SK-N-SH (cell line): Measurements from ENCODE around the gene HK3. TPM values are rescaled to one million over a fixed set of nuclear protein-coding genes. Genes with fewer than 3 reads are reported as not detected.

Experiments
- CTCF ChIA-PET: fragments of 300-600, 350-600 bp; formaldehyde crosslinking; extraction: SDS; loops from one replicate; lab custom pipeline; 2021; lab: Yijun Ruan, JAX
- POLR2A ChIA-PET: fragments of 350-600 bp; sonication (Branson Sonifier 250); formaldehyde crosslinking; extraction: SDS; loops from one replicate; lab custom pipeline; 2020; ENCODE audit warnings: antibody characterized with exemption, inconsistent platforms; lab: Yijun Ruan, JAX
- DNase-seq: peaks from one replicate; pipeline ENCODE4 v3.0.0; 2012
- H2AFZ ChIP-seq: fragments of 200-600 bp; sonication (generic); 2 replicates; pipeline ENCODE4 v1.8.1; 2016; ENCODE audit warnings: antibody characterized with exemption, mild to moderate bottlenecking, low read depth
- H3F3A ChIP-seq: fragments of 200-600 bp; sonication (generic); replicated peaks from 2 replicates; pipeline ENCODE3; 2016; ENCODE audit warnings: antibody characterized with exemption, mild to moderate bottlenecking; ENCODE audit not compliant: insufficient read depth
- H3K27ac ChIP-seq, 2 experiments: fragments of 200-500 bp in 1 of 2; fragments of 200-600 bp in 1 of 2; sonication (Bioruptor generic) in 1 of 2; sonication (generic), shearing (Covaris generic) in 1 of 2; 2 replicates each; pipeline versions ENCODE4 v1.5.1 to v1.6.1; 2014 to 2016; ENCODE audit warnings: low read depth in 2 of 2, inconsistent platforms in 1 of 2, low read length in 1 of 2, mild to moderate bottlenecking in 1 of 2, mixed read lengths in 1 of 2
- H3K27me3 ChIP-seq: fragments of 200-600 bp; sonication (generic), shearing (Covaris generic); 2 replicates; pipeline ENCODE4 v1.6.1; 2016; ENCODE audit warnings: mixed run types; ENCODE audit not compliant: insufficient read depth
- H3K36me3 ChIP-seq, 2 experiments: fragments of 200-500 bp in 1 of 2; fragments of 200-600 bp in 1 of 2; sonication (Bioruptor generic) in 1 of 2; sonication (generic) in 1 of 2; replicated peaks in 1 of 2; 2 replicates each; pipeline versions ENCODE3 to v1.5.1; 2014 to 2016; ENCODE audit warnings: low read length in 1 of 2, mild to moderate bottlenecking in 1 of 2; ENCODE audit not compliant: insufficient read depth in 2 of 2, control insufficient read depth in 1 of 2
- H3K4me1 ChIP-seq, 2 experiments: fragments of 200-500 bp in 1 of 2; fragments of 200-600 bp in 1 of 2; sonication (Bioruptor generic) in 1 of 2; sonication (generic), shearing (Covaris generic) in 1 of 2; 2 replicates each; pipeline versions ENCODE4 v1.5.1 to v1.6.1; 2014 to 2016; ENCODE audit warnings: low read depth in 1 of 2, low read length in 1 of 2, mixed run types in 1 of 2; ENCODE audit not compliant: insufficient read depth in 2 of 2, control insufficient read depth in 1 of 2
- H3K4me2 ChIP-seq: fragments of 200-600 bp; sonication (generic), shearing (Covaris generic); 2 replicates; pipeline ENCODE4 v1.6.1; 2017; ENCODE audit warnings: mixed run types
- H3K4me3 ChIP-seq, 2 experiments: fragments of 200-500 bp in 1 of 2; fragments of 200-600 bp in 1 of 2; sonication (Bioruptor generic) in 1 of 2; sonication (generic), shearing (Covaris generic) in 1 of 2; 2 replicates each; pipeline versions ENCODE4 v1.5.1 to v1.8.1; 2014 to 2016; ENCODE audit warnings: low read depth in 2 of 2, inconsistent platforms in 1 of 2, low read length in 1 of 2, mild to moderate bottlenecking in 1 of 2, mixed read lengths in 1 of 2, moderate library complexity in 1 of 2
- H3K79me2 ChIP-seq: fragments of 200-600 bp; sonication (generic); 2 replicates; pipeline ENCODE4 v1.8.1; 2017; ENCODE audit warnings: mild to moderate bottlenecking; ENCODE audit not compliant: insufficient read depth
- H3K9ac ChIP-seq: fragments of 200-600 bp; sonication (generic); 2 replicates; pipeline ENCODE4 v1.6.1; 2017; ENCODE audit warnings: mixed run types
- H3K9me2 ChIP-seq: fragments of 200-600 bp; sonication (generic); 2 replicates; pipeline ENCODE4 v1.6.1; 2017; ENCODE audit warnings: mixed run types
- H3K9me3 ChIP-seq: fragments of 200-600 bp; sonication (generic); 2 replicates; pipeline ENCODE4 v1.6.1; 2017; ENCODE audit warnings: mixed run types, mild to moderate bottlenecking, moderate library complexity
- H4K20me1 ChIP-seq: fragments of 200-600 bp; sonication (generic); 2 replicates; pipeline ENCODE4 v1.6.1; 2017; ENCODE audit warnings: mild to moderate bottlenecking, mixed run types; ENCODE audit not compliant: insufficient read depth
- EP300 ChIP-seq, 2 experiments: IDR thresholded peaks; 2 replicates each; pipeline versions ENCODE4 v1.4.0 to v1.6.1; 2012; ENCODE audit warnings: borderline replicate concordance in 1 of 2, low read depth in 1 of 2, low read length in 1 of 2
- EZH2phosphoT487 ChIP-seq: fragments of 200-600 bp; sonication (generic); IDR thresholded peaks from 2 replicates; pipeline ENCODE4 v1.6.1; 2017; ENCODE audit warnings: low read depth, mixed run types, mild to moderate bottlenecking, antibody characterized with exemption, moderate library complexity, borderline replicate concordance
- FOSL2 ChIP-seq: IDR thresholded peaks from 2 replicates; pipeline ENCODE4 v1.4.0; 2012; ENCODE audit warnings: low read depth, mild to moderate bottlenecking, moderate library complexity, borderline replicate concordance
- GATA2 ChIP-seq: sonication (generic); formaldehyde crosslinking; IDR thresholded peaks from 2 replicates; pipeline ENCODE4 v1.5.0; 2020; ENCODE audit warnings: mild to moderate bottlenecking, missing genetic modification reagents
- IRF3 ChIP-seq: fragments of 150-350 bp; IDR thresholded peaks from 2 replicates; pipeline ENCODE4 v1.6.1; 2016; ENCODE audit warnings: mild to moderate bottlenecking, low read depth, low read length
- MEF2A ChIP-seq: IDR thresholded peaks from 2 replicates; pipeline ENCODE4 v1.4.0; 2012; ENCODE audit warnings: low read depth, borderline replicate concordance
- NRF1 ChIP-seq: IDR thresholded peaks from 2 replicates; pipeline ENCODE4 v1.6.1; 2012; ENCODE audit warnings: low read depth, mild to moderate bottlenecking, low read length
- POLR2AphosphoS5 ChIP-seq: IDR thresholded peaks from 2 replicates; pipeline ENCODE4 v1.6.1; 2012; ENCODE audit warnings: low read depth, low read length
- RAD21 ChIP-seq: IDR thresholded peaks from 2 replicates; pipeline ENCODE4 v1.6.1; 2012; ENCODE audit warnings: mild to moderate bottlenecking, low read length
- RCOR1 ChIP-seq: fragments of 150-350 bp; IDR thresholded peaks from 2 replicates; pipeline ENCODE4 v1.6.1; 2017; ENCODE audit warnings: antibody characterized with exemption, low read length
- RFX5 ChIP-seq: IDR thresholded peaks from 2 replicates; pipeline ENCODE4 v1.6.1; 2012; ENCODE audit warnings: mild to moderate bottlenecking, improper control_type of control experiment, low read length
- SIN3A ChIP-seq: IDR thresholded peaks from 2 replicates; pipeline ENCODE4 v1.6.1; 2012; ENCODE audit warnings: low read depth, mild to moderate bottlenecking, low read length, moderate library complexity, borderline replicate concordance
- USF2 ChIP-seq: fragments of 150-350 bp; IDR thresholded peaks from 2 replicates; pipeline ENCODE4 v1.6.1; 2017; ENCODE audit warnings: antibody characterized with exemption, low read length, low read depth, borderline replicate concordance
- WGBS: methylation state at CpG from one replicate; pipeline ENCODE4 v1.1.6; 2017; ENCODE audit warnings: low lambda C conversion rate; 5-methylcytosine and 5-hydroxymethylcytosine counted together
- polyA plus RNA-seq, 3 experiments: library from polyadenylated mRNA; depleted of rRNA; stranded (reverse); fragments of >200 nt; gene quantifications; 2 replicates each; pipeline ENCODE4 v1.2.3, GENCODE V29; 2012

The HK3 gene
- polyA plus RNA-seq, 1 of the 3 experiments (the other 2 are of a cell fraction) = 0.02 TPM

GRCh38 chr5:176895831-176896230 is 3.3 kb downstream of the HK3 start:
- H3K27ac ChIP-seq = no peak overlapping the region
- H3F3A ChIP-seq = no peaks in the 10 kb centered on the region
- no peaks in the 10 kb centered on the region for H3K9me3 ChIP-seq
- no peak overlapping the region for H3K9ac ChIP-seq
- H3K36me3 ChIP-seq = peaks cover 0 to 2% of the 10 kb centered on the region in 2 experiments
- H3K4me1 ChIP-seq = peaks cover 0 to 15% of the 10 kb centered on the region in 2 experiments; a peak in 1 of 4 replicates
- peaks cover 6% of the 10 kb centered on the region; the same call in 1 of the 2 replicates for H3K27me3 ChIP-seq
- POLR2A ChIA-PET = no interaction called here
- no peaks in the 10 kb centered on the region for H3K9me2 ChIP-seq
- no peaks in the 10 kb centered on the region for H3K79me2 ChIP-seq
- no peak overlapping the region for H3K4me3 ChIP-seq
- WGBS = 77% methylated on average over 2 of the region's 4 CpGs
- H2AFZ ChIP-seq = no peak overlapping the region
- DNase-seq = no peak
- no peaks in the 10 kb centered on the region for H4K20me1 ChIP-seq
- no peak overlapping the region for H3K4me2 ChIP-seq
- TF ChIP-seq MEF2A = no peak
- no peak for TF ChIP-seq RCOR1
- no peak for TF ChIP-seq GATA2 (CRISPR knock-in tag)
- TF ChIP-seq EZH2phosphoT487 = no peak
- TF ChIP-seq SIN3A = no peak
- no peak for TF ChIP-seq IRF3
- TF ChIP-seq NRF1 = no peak
- TF ChIP-seq RFX5 = no peak
- no peak for TF ChIP-seq EP300 (IDR thresholded peaks at IDR 0.05; ENCODE audit: borderline replicate concordance in 1 of 2, low read depth in 1 of 2, low read length in 1 of 2)
- no peak for TF ChIP-seq POLR2AphosphoS5
- TF ChIP-seq RAD21 = no peak
- TF ChIP-seq FOSL2 = no peak
- TF ChIP-seq USF2 = no peak
- CTCF ChIA-PET = interaction anchor here (1.0 to 1.3 kb wide), 2 partner anchors 14 to 235 kb away, joined by 3 to 4 read pairs; no protein-coding TSS in a partner anchor

GRCh38 chr5:176894298-176894697 is 4.8 kb downstream of the HK3 start:
- no peak overlapping the region for H3K4me2 ChIP-seq
- no peaks in the 10 kb centered on the region for H3K9me2 ChIP-seq
- no peak overlapping the region for H3K4me3 ChIP-seq
- H3K27me3 ChIP-seq = peaks cover 6% of the 10 kb centered on the region; the same call in 1 of the 2 replicates
- no peaks in the 10 kb centered on the region for H3K9me3 ChIP-seq
- peaks cover 0 to 7% of the 10 kb centered on the region in 2 experiments; a peak in 1 of 4 replicates for H3K4me1 ChIP-seq
- no peaks in the 10 kb centered on the region for H3F3A ChIP-seq
- no peak overlapping the region for H3K9ac ChIP-seq
- no peaks in the 10 kb centered on the region for H3K36me3 ChIP-seq
- no peak overlapping the region for H3K27ac ChIP-seq
- no peak for DNase-seq
- no peaks in the 10 kb centered on the region for H3K79me2 ChIP-seq
- no peak overlapping the region for H2AFZ ChIP-seq
- no peak for TF ChIP-seq FOSL2
- no peak for TF ChIP-seq NRF1
- no peak for TF ChIP-seq SIN3A
- POLR2A ChIA-PET = no interaction called here
- H4K20me1 ChIP-seq = no peaks in the 10 kb centered on the region
- 73% methylated on average over 5 of the region's 6 CpGs for WGBS
- CTCF ChIA-PET = no interaction called here
